GM12872 (cell line): Measurements from ENCODE around the gene AK1.

Experiments
- TF ChIP-seq, protein P1 (sequence below): IDR thresholded peaks from 3 replicates; pipeline ENCODE4 v1.5.1; 2011; ENCODE audit warnings: low read depth, mild to moderate bottlenecking, low read length, moderate library complexity; ENCODE audit not compliant: insufficient read depth

The AK1 gene, protein sequence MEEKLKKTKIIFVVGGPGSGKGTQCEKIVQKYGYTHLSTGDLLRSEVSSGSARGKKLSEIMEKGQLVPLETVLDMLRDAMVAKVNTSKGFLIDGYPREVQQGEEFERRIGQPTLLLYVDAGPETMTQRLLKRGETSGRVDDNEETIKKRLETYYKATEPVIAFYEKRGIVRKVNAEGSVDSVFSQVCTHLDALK

DNA sequence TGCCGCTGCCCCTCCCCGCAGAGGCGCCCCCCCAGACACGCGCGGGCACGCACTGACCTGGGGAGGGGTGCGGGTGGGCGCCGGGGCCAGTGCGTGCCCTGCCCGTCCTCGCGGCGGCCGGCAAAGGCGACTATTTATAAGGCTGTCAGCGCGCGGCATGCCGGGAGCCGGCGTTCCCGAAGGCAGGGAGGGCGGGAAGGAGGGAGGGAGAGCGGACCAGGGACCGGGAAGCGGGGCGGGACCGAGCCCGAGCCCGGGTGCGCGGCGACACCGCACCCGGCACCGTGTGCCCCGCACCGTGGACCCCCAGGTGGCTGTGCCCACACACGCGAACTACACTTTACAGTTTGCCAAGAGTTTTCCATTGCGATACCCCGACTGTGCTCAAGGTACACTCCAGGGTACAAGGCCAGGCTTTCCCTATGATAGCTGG is at the start of gene AK1:
Gene AK1 (minus strand): TSS at position 110 of the 433 bp plus-strand sequence. CDS start 3,058 bp downstream, outside the sequence.
- TF ChIP-seq, protein P1, sequence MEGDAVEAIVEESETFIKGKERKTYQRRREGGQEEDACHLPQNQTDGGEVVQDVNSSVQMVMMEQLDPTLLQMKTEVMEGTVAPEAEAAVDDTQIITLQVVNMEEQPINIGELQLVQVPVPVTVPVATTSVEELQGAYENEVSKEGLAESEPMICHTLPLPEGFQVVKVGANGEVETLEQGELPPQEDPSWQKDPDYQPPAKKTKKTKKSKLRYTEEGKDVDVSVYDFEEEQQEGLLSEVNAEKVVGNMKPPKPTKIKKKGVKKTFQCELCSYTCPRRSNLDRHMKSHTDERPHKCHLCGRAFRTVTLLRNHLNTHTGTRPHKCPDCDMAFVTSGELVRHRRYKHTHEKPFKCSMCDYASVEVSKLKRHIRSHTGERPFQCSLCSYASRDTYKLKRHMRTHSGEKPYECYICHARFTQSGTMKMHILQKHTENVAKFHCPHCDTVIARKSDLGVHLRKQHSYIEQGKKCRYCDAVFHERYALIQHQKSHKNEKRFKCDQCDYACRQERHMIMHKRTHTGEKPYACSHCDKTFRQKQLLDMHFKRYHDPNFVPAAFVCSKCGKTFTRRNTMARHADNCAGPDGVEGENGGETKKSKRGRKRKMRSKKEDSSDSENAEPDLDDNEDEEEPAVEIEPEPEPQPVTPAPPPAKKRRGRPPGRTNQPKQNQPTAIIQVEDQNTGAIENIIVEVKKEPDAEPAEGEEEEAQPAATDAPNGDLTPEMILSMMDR: no peak

DNA sequence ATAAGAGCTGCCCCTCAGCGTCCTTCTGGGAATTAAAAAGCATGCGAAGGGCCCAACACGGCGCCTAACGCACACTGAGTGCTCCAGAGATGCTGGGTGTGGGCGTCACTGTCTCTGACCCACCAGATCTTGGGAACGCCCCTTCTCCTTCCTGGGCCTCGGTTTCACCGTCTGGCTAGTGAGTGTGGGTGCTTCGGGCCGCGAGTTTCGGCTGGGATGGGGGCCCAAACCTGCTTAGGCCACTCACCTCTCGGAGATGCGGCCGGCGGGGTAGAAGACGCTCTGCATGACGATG is 49.4 kb upstream of the AK1 start:
- TF ChIP-seq, protein P1: no peak

DNA sequence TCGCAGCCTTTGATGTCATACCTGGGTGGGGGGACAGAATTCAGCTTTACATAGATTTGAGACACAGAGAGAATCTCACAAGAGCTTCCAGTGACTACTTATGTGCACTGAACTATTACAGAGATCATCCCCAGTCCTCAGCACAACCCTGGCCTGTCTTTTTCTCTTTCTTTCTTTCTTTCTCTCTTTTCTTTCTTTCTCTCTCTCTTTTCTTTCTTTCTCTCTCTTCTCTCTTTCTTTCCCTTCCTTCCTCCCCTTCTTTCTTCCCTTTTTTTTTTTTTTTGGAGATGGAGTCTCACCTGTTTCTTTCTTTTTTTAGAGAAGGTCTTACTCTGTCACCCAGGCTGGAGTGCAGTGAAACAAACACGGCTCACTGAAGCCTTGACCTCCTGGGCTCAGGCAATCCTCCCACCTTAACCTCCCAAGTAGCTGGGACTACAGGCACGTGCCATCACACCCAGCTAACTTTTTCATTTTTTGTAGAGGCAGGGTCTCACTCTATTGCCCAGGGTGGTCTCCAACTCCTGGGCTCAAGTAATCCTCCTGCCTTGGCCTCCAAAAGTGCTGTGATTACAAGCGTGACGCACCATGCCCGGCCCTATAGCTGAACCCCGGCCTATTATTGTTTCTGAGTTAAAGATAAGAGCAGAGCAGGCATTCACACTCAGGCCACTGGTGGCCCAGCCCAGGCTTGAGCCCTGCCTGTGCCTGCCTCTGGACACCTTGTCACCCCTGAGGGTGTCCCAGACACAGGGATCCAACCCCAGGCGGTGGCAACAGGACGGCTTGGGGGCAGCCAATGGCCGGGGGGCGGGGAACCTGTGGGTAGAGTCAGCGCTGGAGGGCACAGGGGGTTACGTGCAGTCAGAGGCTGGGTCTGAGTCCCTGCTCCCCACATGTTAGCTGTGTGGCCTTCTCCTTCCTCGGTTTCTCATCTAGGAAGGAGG is 48.8 kb upstream of the AK1 start:
- TF ChIP-seq, protein P1: no peak

DNA sequence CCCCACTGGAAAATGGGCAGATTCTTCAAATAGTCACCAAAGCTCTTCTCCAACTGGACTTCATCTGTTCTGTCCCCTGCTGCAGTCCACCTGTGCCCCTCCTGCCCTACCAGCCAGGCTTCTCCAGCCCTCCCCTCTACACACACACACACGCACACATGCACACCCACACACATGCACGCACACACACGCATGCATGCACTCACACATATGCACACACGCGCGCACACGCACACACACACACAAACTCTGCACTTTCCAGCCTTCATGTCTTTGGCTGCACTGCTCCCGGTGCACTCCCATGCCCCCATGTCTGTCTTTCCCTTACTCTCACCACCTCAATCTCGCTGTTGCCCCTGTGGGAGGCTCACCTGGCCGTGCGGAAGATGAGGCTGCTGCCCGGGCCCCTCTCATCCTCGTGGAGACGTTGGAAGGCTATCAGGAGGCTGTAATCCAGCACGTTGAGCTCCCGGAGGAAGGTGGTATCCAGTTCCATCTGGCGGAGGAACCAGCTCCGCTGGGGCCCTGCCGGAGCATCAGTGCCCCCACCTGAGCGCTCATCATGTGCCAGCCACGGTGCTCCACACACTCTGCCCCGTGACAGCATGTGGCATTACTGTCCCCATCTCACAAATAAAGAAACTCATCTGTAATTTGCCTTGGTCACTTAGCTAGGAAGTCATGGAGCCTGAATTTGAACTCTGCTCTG is 47.4 kb upstream of the AK1 start:
- TF ChIP-seq, protein P1: no peak

DNA sequence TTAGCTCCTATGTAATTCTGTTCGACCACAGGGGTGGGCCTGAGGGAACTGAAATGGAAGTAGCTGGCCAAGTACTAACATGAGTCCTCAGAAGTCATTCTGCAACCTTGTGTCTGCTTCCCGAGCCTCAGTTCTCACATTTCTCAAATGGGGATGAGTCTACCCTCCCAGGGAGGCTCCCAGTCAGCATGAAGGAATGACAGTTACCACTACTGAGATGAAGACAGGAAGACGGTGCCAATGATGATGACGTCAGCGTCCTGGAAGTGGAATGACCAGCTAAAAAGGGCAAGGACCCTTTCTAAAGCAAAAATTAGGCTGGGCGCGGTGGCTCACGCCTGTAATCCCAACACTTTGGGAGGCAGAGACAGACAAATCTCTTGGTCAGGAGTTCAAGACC is 46.3 kb upstream of the AK1 start:
- TF ChIP-seq, protein P1: no peak

DNA sequence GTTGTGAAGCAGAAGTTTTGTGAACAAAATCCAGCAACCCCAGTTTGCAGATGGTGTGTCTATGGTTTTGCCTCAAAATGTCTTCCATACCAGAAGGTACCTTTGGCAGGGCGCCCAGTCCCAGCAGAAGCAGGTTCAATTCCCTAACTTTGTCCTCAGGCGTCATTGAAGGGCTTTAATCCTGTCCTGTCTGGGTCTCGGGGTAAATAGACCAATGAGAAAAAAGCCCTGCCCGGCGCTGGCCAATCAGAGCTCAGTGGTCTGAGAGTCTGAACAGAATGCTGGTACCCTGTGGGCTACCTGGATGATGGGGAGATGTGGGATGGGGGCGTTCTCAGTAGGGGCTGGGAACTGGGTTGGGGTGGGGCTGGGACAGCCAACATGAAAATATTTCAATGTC is 45.6 kb upstream of the AK1 start:
- TF ChIP-seq, protein P1: no peak

DNA sequence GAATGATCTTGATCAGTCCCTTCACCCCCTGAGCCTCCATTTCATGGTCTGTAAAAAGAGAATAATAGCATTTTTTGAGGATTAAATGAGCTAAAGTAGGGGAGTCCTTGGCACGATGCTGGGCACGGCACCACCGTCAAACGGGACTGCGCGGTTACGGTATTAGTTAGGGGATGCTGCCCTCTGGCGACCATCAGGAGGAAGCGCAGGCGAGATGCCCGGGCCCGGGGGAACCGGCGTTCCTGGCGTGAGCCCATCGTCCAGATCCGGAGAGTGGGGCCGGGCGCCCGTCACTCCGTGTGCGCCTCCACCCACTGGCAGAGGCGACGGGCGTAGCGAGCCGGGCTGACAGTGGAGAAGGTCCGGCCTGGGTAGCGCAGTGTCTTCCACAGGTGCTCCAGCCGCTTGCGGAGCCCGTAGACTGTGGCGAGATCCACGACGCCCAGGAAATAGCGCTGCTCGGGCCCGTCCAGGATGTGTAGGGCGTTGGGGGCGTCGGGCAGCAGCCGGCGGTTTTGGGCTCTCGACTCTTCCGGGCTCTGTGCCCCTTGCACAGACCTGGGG is 44.2 kb upstream of the AK1 start:
- TF ChIP-seq, protein P1: peak; percentile 92
